Activated CD4-positive, alpha-beta memory T cell treated with anti-CD3 and anti-CD28 coated beads for 36 hours (primary cell): Measurements from ENCODE around the gene C1orf122. TPM values are rescaled to one million over a fixed set of nuclear protein-coding genes. Genes with fewer than 3 reads are reported as not detected.

Experiments
- CTCF ChIA-PET: fragments of 350-600 bp; sonication (Branson Sonifier 250); formaldehyde crosslinking; loops from one replicate; lab custom pipeline; 2021; ENCODE audit warnings: antibody characterized with exemption, inconsistent platforms; lab: Charles Lee
- POLR2A ChIA-PET: fragments of 350-600 bp; sonication (Branson Sonifier 250); formaldehyde crosslinking; loops from one replicate; lab custom pipeline; 2021; ENCODE audit warnings: antibody characterized with exemption; lab: Charles Lee
- DNase-seq: peaks from one replicate; pipeline ENCODE4 v3.0.0-alpha.2; 2020
- H3K27ac Mint-ChIP-seq: one replicate; pipeline ENCODE4 v1.8.0; 2021; ENCODE audit warnings: mixed read lengths
- H3K27me3 Mint-ChIP-seq: one replicate; pipeline ENCODE4 v1.8.0; 2021; ENCODE audit warnings: mixed read lengths
- H3K36me3 Mint-ChIP-seq: one replicate; pipeline ENCODE4 v1.8.0; 2021; ENCODE audit warnings: mixed read lengths
- H3K4me1 Mint-ChIP-seq: one replicate; pipeline ENCODE4 v1.8.0; 2021; ENCODE audit warnings: low read depth, mixed read lengths
- H3K4me3 Mint-ChIP-seq: one replicate; pipeline ENCODE4 v1.8.0; 2021; ENCODE audit warnings: mild to moderate bottlenecking, mixed read lengths
- H3K9me3 Mint-ChIP-seq: one replicate; pipeline ENCODE4 v1.8.0; 2021; ENCODE audit warnings: mixed read lengths
- intact Hi-C: fragments of 100-400 bp; cut with micrococcal nuclease; formaldehyde crosslinking; loops from one replicate; pipeline ENCODE4 v1.15.1; 2023
- total RNA-seq, 2 experiments: library from RNA; stranded (reverse); gene quantifications; one replicate each; pipeline ENCODE4 v1.2.3, GENCODE V29; 2021

C1orf122 gene
- total RNA-seq, 2 experiments from 2014 or later = 18.1 to 19.7 TPM

- CTCF ChIA-PET = interaction anchor here (0.9 to 3.7 kb wide), 2 partner anchors 10 to 41 kb away, joined by 3 to 37 read pairs; partner anchors contain the start of gene MTF1
- Mint-ChIP-seq H3K36me3 (peaks cover 20% of the 10 kb centered on the region), H3K27me3 (no peaks in the 10 kb centered on the region), H3K4me1 (peaks cover 45% of the 10 kb centered on the region), H3K27ac (no peak overlapping the region), H3K9me3 (no peaks in the 10 kb centered on the region), H3K4me3 (no peak overlapping the region)
- no peak for DNase-seq
- POLR2A ChIA-PET = interaction anchor here (0.6 to 1.6 kb wide), 2 partner anchors 9 to 72 kb away, joined by 3 to 8 read pairs; partner anchors contain the start of gene MTF1
- intact Hi-C loops = no loop called here
Measured at GRCh38 chr1:37850352-37850955, 42.9 kb downstream of the C1orf122 start.

GRCh38 chr1:37851262-37851661, 43.7 kb downstream of the C1orf122 start:
- Mint-ChIP-seq H3K4me1 (peaks cover 38% of the 10 kb centered on the region), H3K9me3 (no peaks in the 10 kb centered on the region), H3K4me3 (no peak overlapping the region), H3K27ac (no peak overlapping the region), H3K27me3 (no peaks in the 10 kb centered on the region), H3K36me3 (peaks cover 20% of the 10 kb centered on the region)
- intact Hi-C loops = no loop called here
- CTCF ChIA-PET = interaction anchor here (0.9 to 3.7 kb wide), 2 partner anchors 9 to 40 kb away, joined by 3 to 37 read pairs; partner anchors contain the start of gene MTF1
- no peak for DNase-seq
- POLR2A ChIA-PET = interaction anchor here (1.6 kb wide), 1 partner anchor 8 kb away, joined by 8 read pairs; the partner anchor contains the start of gene MTF1

GRCh38 chr1:37851782-37852210, 44.2 kb downstream of the C1orf122 start:
- ChIA-PET POLR2A (interaction anchor here (0.6 to 1.6 kb wide), 4 partner anchors 8 to 297 kb away, joined by 3 to 8 read pairs (median 3); partner anchors contain the start of genes C1orf122, MTF1, SNIP1 and YRDC), CTCF (interaction anchor here (0.6 to 3.7 kb wide), 2 partner anchors 8 to 168 kb away, joined by 4 to 37 read pairs; partner anchors contain the start of gene MTF1)
- Mint-ChIP-seq H3K27ac (no peak overlapping the region), H3K4me1 (peaks cover 36% of the 10 kb centered on the region), H3K27me3 (no peaks in the 10 kb centered on the region), H3K4me3 (no peak overlapping the region), H3K9me3 (no peaks in the 10 kb centered on the region), H3K36me3 (peaks cover 20% of the 10 kb centered on the region)
- intact Hi-C loops = no loop called here
- no peak for DNase-seq

GRCh38 chr1:37853157-37853556, 45.6 kb downstream of the C1orf122 start:
- Mint-ChIP-seq H3K4me1 (peaks cover 40% of the 10 kb centered on the region), H3K4me3 (no peak overlapping the region), H3K27ac (no peak overlapping the region), H3K9me3 (no peaks in the 10 kb centered on the region), H3K36me3 (peaks cover 24% of the 10 kb centered on the region), H3K27me3 (no peaks in the 10 kb centered on the region)
- ChIA-PET CTCF (interaction anchor here (0.6 kb wide), 1 partner anchor 20 kb away, joined by 3 read pairs; no protein-coding TSS in a partner anchor), POLR2A (no interaction called here)
- DNase-seq = no peak
- intact Hi-C loops = no loop called here

GRCh38 chr1:37854406-37854805, 46.8 kb downstream of the C1orf122 start:
- no peaks in the 10 kb centered on the region for H3K27me3 Mint-ChIP-seq
- POLR2A ChIA-PET = no interaction called here
- H3K4me1 Mint-ChIP-seq = peaks cover 44% of the 10 kb centered on the region
- no peak overlapping the region for H3K4me3 Mint-ChIP-seq
- H3K36me3 Mint-ChIP-seq = peaks cover 23% of the 10 kb centered on the region
- H3K9me3 Mint-ChIP-seq = no peaks in the 10 kb centered on the region
- intact Hi-C loops = no loop called here
- H3K27ac Mint-ChIP-seq = no peak overlapping the region
- CTCF ChIA-PET = interaction anchor here (0.9 to 1.0 kb wide), 2 partner anchors 42 to 79 kb away, joined by 3 to 4 read pairs; no protein-coding TSS in a partner anchor
- DNase-seq = no peak

Other genes starting within 250 kb of the C1orf122 start
- gene GNL2, start 211.9 kb upstream of the C1orf122 start, total RNA-seq = 10 to 100 TPM; 70.7 to 71.2 TPM
- not detected for gene RSPO1, start 172.9 kb upstream of the C1orf122 start, total RNA-seq
- gene CDCA8, start 115.3 kb upstream of the C1orf122 start, total RNA-seq = 10 to 100 TPM; 55.0 to 56.0 TPM
- under 1 TPM; 0.48 to 0.92 TPM for gene EPHA10, start 42.7 kb upstream of the C1orf122 start, total RNA-seq
- 1 to 10 TPM; 1.5 TPM for gene MANEAL, start 13.9 kb upstream of the C1orf122 start, total RNA-seq
- gene YRDC, start 418 bp downstream of the C1orf122 start, total RNA-seq = 10 to 100 TPM; 34.1 to 36.1 TPM
- gene MTF1, start 51.8 kb downstream of the C1orf122 start, total RNA-seq = 10 to 100 TPM; 21.1 to 22.8 TPM
- gene INPP5B, start 139.3 kb downstream of the C1orf122 start, total RNA-seq = 10 to 100 TPM; 24.3 to 24.4 TPM
- 10 to 100 TPM; 93.5 to 94.4 TPM for gene SF3A3, start 182.2 kb downstream of the C1orf122 start, total RNA-seq
- 10 to 100 TPM; 14.4 to 14.7 TPM for gene FHL3, start 197.7 kb downstream of the C1orf122 start, total RNA-seq
- 10 to 100 TPM; 51.2 to 52.3 TPM for gene UTP11, start 204.9 kb downstream of the C1orf122 start, total RNA-seq
- gene POU3F1, start 239.0 kb downstream of the C1orf122 start, total RNA-seq = under 1 TPM; 0.26 to 0.36 TPM